Common myeloid progenitor, CD34-positive (primary cell): ENCODE measurements around the gene GFOD2.

Experiments
- CTCF ChIA-PET: fragments of 350-600 bp; sonication (Branson Sonifier 250); formaldehyde crosslinking; loops from one replicate; lab custom pipeline; 2021; ENCODE audit warnings: antibody characterized with exemption; lab: Charles Lee
- POLR2A ChIA-PET: fragments of 350-600 bp; sonication (Branson Sonifier 250); formaldehyde crosslinking; loops from one replicate; lab custom pipeline; 2021; ENCODE audit warnings: antibody characterized with exemption; lab: Charles Lee
- DNase-seq, 3 donors: peaks; one replicate each; pipeline versions ENCODE4 v3.0.0 to v3.0.0-alpha.2; 2013
- H3K27ac ChIP-seq, 2 experiments: 1 replicate in 1 of 2; 2 replicates in 1 of 2; pipeline ENCODE4 v1.7.0; 2013; ENCODE audit warnings: inconsistent platforms in 2 of 2, low read length in 2 of 2, mild to moderate bottlenecking in 2 of 2, low read depth in 1 of 2, moderate library complexity in 1 of 2; ENCODE audit not compliant: severe bottlenecking in 2 of 2, insufficient read depth in 1 of 2, poor library complexity in 1 of 2
- H3K27me3 ChIP-seq, 5 experiments: replicated peaks in 2 of 5; 1 replicate in 3 of 5; 2 replicates in 2 of 5; pipeline versions ENCODE4 v1.6.1 to v1.7.0; 2013; ENCODE audit warnings: low read length in 4 of 5, mild to moderate bottlenecking in 2 of 5, moderate library complexity in 2 of 5, inconsistent platforms in 1 of 5; ENCODE audit not compliant: insufficient read depth in 5 of 5, control insufficient read depth in 4 of 5
- H3K36me3 ChIP-seq, 4 experiments: 1 replicate in 2 of 4; 2 replicates in 2 of 4; pipeline versions ENCODE4 v1.6.1 to v1.7.0; 2013; ENCODE audit warnings: low read length in 3 of 4, control low read depth in 1 of 4, mild to moderate bottlenecking in 1 of 4; ENCODE audit not compliant: control insufficient read depth in 4 of 4, insufficient read depth in 4 of 4
- H3K4me1 ChIP-seq, 4 experiments: 1 replicate in 3 of 4; 2 replicates in 1 of 4; pipeline versions ENCODE4 v1.6.1 to v1.7.1; 2013; ENCODE audit warnings: low read length in 3 of 4, mild to moderate bottlenecking in 3 of 4, control low read depth in 1 of 4, inconsistent platforms in 1 of 4, moderate library complexity in 1 of 4; ENCODE audit not compliant: control insufficient read depth in 4 of 4, insufficient read depth in 4 of 4; ENCODE audit errors: control extremely low read depth in 1 of 4
- H3K4me3 ChIP-seq, 7 experiments: 1 replicate in 4 of 7; 2 replicates in 3 of 7; pipeline versions ENCODE4 v1.5.1 to v1.7.0; 2013; ENCODE audit warnings: mild to moderate bottlenecking in 7 of 7, low read length in 6 of 7, moderate library complexity in 6 of 7, inconsistent platforms in 2 of 7, low read depth in 2 of 7, control low read depth in 1 of 7; ENCODE audit not compliant: insufficient read depth in 4 of 7, control insufficient read depth in 1 of 7; ENCODE audit errors: extremely low read depth in 1 of 7
- H3K9me3 ChIP-seq, 5 experiments: 1 replicate in 4 of 5; 2 replicates in 1 of 5; pipeline versions ENCODE4 v1.6.1 to v1.7.1; 2013; ENCODE audit warnings: low read length in 4 of 5, mild to moderate bottlenecking in 2 of 5, inconsistent platforms in 1 of 5, low read depth in 1 of 5, moderate library complexity in 1 of 5; ENCODE audit not compliant: control insufficient read depth in 4 of 5, insufficient read depth in 2 of 5; ENCODE audit errors: control extremely low read depth in 1 of 5
- WGBS: methylation state at CpG from one replicate; pipeline ENCODE4 v1.1.5; 2013; ENCODE audit not compliant: insufficient coverage; 5-methylcytosine and 5-hydroxymethylcytosine counted together

Gene GFOD2

GRCh38 chr16:67708368-67708771, 10.7 kb downstream of the GFOD2 start:
- no peaks in the 10 kb centered on the region for H3K36me3 ChIP-seq
- ChIA-PET POLR2A (interaction anchor here (0.8 kb wide), 1 partner anchor 377 kb away, joined by 3 read pairs; no protein-coding TSS in a partner anchor), CTCF (interaction anchor here (0.7 kb wide), 1 partner anchor 24 kb away, joined by 3 read pairs; no protein-coding TSS in a partner anchor)
- no CpG with 5 or more reads among the region's 2 CpGs for WGBS
- no peaks in the 10 kb centered on the region for H3K9me3 ChIP-seq
- DNase-seq = no peak
- no peak overlapping the region for H3K4me3 ChIP-seq
- H3K4me1 ChIP-seq = no peaks in the 10 kb centered on the region
- H3K27ac ChIP-seq = no peak overlapping the region
- H3K27me3 ChIP-seq = no peaks in the 10 kb centered on the region

GRCh38 chr16:67707790-67708189, 11.3 kb downstream of the GFOD2 start:
- no peak for DNase-seq
- ChIA-PET CTCF (no interaction called here), POLR2A (interaction anchor here (0.8 kb wide), 1 partner anchor 378 kb away, joined by 3 read pairs; no protein-coding TSS in a partner anchor)
- Histone ChIP-seq H3K27ac (no peak overlapping the region), H3K27me3 (no peaks in the 10 kb centered on the region), H3K4me1 (no peaks in the 10 kb centered on the region), H3K4me3 (no peak overlapping the region), H3K9me3 (no peaks in the 10 kb centered on the region), H3K36me3 (no peaks in the 10 kb centered on the region)
- 100% methylated on average over 3 of the region's 5 CpGs for WGBS

DNA sequence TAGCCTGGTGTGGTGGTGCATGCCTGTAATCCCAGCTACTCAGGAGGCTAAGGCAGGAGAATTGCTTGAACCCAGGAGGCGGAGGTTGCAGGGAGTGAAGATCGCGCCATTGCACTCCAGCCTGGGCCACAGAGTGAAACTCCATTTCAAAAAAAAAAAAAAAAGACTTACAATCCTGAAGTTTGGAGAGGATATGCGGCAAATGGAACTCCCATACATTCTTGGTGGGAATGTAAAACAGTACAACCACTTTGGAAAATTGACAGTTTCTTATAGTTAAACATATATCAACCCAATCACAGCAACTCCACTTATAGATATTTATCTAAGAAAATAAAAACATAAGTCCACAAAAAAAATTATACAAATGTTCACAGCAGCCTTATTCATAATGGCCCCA, 11.9 kb downstream of the GFOD2 start:
- no peaks in the 10 kb centered on the region for H3K36me3 ChIP-seq
- no CpG with 5 or more reads among the region's 4 CpGs for WGBS
- H3K27ac ChIP-seq = no peak overlapping the region
- no peaks in the 10 kb centered on the region for H3K27me3 ChIP-seq
- no peak overlapping the region for H3K4me3 ChIP-seq
- no peaks in the 10 kb centered on the region for H3K9me3 ChIP-seq
- ChIA-PET POLR2A (no interaction called here), CTCF (no interaction called here)
- no peaks in the 10 kb centered on the region for H3K4me1 ChIP-seq
- no peak for DNase-seq

DNA sequence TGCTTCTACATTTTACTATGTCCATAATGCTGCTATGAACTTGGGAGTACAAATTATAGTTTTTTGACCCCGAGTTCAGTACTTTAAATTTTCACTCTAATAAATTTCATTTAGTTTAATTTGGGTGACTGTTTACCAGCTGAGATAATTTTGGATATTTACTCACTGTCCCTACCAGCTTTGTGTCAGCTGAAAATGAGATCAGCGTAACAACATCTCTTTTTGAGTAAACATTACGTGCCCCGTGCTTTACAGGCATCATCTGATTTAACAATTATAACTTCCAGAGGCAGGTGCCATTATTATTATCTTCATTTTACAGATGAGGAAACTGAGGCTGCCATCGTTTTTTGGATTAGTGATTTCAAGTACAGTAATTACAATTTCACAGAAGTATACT, 15.0 kb downstream of the GFOD2 start:
- H3K9me3 ChIP-seq = peaks cover 0 to 7% (median 3%) of the 10 kb centered on the region in 5 experiments
- no peak overlapping the region for H3K27ac ChIP-seq
- WGBS = 100% methylated on average over 1 of the region's 5 CpGs
- POLR2A ChIA-PET = no interaction called here
- DNase-seq = no peak
- no peaks in the 10 kb centered on the region for H3K4me1 ChIP-seq
- H3K27me3 ChIP-seq = no peaks in the 10 kb centered on the region
- H3K4me3 ChIP-seq = no peak overlapping the region
- CTCF ChIA-PET = interaction anchor here (0.9 kb wide), 1 partner anchor 31 kb away, joined by 3 read pairs; no protein-coding TSS in a partner anchor
- H3K36me3 ChIP-seq = no peaks in the 10 kb centered on the region

GRCh38 chr16:67703626-67704025, 15.5 kb downstream of the GFOD2 start:
- H3K4me3 ChIP-seq = no peak overlapping the region
- no peaks in the 10 kb centered on the region for H3K27me3 ChIP-seq
- no peak for DNase-seq
- no peaks in the 10 kb centered on the region for H3K4me1 ChIP-seq
- peaks cover 0 to 11% (median 5%) of the 10 kb centered on the region in 5 experiments for H3K9me3 ChIP-seq
- ChIA-PET POLR2A (no interaction called here), CTCF (no interaction called here)
- no peak overlapping the region for H3K27ac ChIP-seq
- 71% methylated on average over 2 of the region's 2 CpGs for WGBS
- H3K36me3 ChIP-seq = peaks cover 0 to 2% (median under 1%) of the 10 kb centered on the region in 4 experiments

- no peaks in the 10 kb centered on the region for H3K4me1 ChIP-seq
- H3K9me3 ChIP-seq = peaks cover 0 to 11% (median 5%) of the 10 kb centered on the region in 5 experiments
- POLR2A ChIA-PET = no interaction called here
- CTCF ChIA-PET = no interaction called here
- DNase-seq = no peak
- 97% methylated on average over 4 of the region's 4 CpGs for WGBS
- no peaks in the 10 kb centered on the region for H3K27me3 ChIP-seq
- H3K36me3 ChIP-seq = peaks cover 0 to 11% (median 3%) of the 10 kb centered on the region in 4 experiments
- no peak overlapping the region for H3K4me3 ChIP-seq
- no peak overlapping the region for H3K27ac ChIP-seq
These were observed 17.0 kb downstream of the GFOD2 start for GRCh38 chr16:67702130-67702529.

- Histone ChIP-seq H3K4me1 (no peaks in the 10 kb centered on the region), H3K9me3 (peaks cover 0 to 11% (median 5%) of the 10 kb centered on the region in 5 experiments), H3K27ac (no peak overlapping the region), H3K4me3 (no peak overlapping the region), H3K27me3 (no peaks in the 10 kb centered on the region), H3K36me3 (peaks cover 0 to 11% (median 3%) of the 10 kb centered on the region in 4 experiments)
- DNase-seq = no peak
- CTCF ChIA-PET = no interaction called here
- POLR2A ChIA-PET = no interaction called here
- 100% methylated on average over 1 of the region's 1 CpG for WGBS
These were observed 17.7 kb downstream of the GFOD2 start for GRCh38 chr16:67701420-67701819.
